ENCODE data around the gene HLF.

Gene HLF

DNA sequence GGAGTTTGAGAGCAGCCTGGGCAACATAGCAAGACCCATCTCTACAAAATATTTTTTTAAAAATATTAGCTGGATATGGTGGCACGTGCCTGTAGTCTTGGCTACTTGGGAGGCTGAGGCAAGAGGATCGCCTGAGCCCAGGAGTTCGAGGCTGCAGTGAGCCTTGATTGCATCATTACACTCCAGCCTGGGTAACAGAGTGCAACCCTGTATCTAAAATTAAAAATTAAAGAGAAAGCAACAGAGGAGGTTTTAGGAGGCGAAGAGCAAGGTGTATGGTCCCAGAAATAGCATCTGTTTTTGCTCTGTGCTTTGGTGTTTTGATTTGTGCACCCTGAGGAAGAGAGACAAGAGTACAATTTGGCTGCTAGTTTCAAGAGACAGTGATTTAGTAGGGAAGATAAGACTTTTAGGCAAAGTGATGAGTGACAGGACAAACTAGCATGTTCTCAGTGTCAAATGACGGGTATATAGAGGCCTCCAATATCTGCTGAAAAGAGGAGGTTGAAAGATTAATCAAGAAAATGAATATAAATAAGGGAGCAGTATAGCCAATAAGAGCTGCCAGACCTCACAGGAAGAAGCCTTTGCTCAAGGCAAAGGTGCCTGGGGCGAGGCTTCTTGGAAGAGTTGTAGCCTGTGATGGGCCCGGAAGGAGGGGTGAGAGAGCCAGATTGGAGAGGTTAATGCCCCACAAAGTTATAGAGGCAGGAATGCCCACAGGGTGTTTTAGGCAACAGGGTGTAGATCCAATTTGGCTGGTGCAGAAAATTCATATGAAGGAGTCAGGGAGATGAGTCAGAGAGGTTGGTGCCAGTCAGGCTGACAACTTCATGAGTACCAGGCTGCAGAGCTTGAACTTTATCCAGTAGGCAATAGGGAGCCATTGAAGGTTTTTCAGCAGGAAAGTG lies 11.4 kb downstream of the HLF start:
- DNase-seq = no peak

DNA sequence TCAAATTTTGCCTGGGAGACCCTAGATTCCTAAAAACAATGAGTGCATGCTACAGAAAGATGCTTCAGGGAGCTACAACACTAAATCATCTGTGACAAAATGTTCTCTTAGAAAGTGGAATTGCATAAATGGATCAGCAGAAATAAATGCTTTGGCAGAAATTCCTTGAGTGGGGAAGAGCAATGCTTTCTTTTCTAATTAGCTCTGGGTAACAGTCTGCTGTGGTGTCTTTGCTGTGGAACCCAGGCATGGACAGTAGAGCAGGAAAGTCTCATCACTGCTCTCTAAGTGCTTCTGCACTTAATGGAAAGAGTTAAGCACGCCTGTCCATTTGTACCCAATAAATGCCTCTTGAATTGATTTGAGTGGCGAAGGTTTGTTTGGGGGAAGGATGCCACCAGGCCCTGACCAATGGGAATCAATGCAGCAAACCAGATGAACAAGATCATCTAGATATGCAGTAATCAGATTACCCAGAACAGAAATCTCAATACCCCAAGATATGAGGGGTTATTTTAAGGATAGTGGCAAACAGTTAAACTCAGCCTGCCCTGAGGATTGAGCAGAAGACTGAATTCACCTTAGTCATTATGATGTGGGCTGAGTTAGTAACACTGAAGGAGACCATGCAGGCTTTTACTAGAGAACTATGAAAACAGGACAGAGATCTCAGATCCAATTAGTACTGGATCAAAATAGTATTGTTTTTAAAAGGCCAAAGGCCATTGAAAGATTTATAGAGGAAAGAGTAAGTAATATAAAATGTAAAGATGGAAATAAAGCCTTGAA lies 13.6 kb downstream of the HLF start:
- DNase-seq = no peak

DNA sequence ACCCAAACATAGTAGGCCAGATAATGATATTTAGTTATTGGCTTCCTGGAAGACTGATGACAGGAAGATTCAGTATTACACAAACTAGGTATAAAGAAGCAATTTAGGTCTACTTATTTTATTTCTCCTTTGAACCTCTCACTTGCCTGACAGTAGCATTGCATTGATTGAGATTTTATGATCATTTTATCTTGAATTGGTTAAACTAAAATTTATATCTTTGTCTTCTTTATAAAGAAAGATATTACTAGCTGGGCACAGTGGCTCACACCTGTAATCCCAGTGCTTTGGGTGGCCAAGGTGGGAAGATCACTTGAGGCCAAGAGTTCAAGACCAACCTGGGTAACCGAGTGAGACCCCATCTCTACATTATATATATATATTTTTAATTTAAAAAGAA lies 14.4 kb downstream of the HLF start:
- DNase-seq = no peak

DNA sequence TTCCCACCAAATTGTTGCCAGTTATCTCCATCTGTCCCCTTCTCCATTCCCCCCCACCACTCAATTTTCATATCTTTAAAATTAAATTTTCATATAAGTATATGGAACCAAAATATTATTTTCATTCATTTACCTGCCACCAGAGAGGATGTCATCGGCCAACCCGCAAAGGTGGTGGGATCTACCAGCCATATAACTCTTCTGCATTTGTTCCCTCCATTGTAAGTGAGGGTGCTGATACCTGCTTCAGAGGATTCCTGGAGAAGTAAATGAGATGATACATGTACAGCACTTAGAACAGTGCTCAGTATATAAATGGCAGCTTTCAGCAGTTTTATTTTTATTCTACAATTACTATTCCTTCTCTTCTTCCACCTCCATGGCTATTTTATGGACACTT lies 15.0 kb downstream of the HLF start:
- no peak for DNase-seq

DNA sequence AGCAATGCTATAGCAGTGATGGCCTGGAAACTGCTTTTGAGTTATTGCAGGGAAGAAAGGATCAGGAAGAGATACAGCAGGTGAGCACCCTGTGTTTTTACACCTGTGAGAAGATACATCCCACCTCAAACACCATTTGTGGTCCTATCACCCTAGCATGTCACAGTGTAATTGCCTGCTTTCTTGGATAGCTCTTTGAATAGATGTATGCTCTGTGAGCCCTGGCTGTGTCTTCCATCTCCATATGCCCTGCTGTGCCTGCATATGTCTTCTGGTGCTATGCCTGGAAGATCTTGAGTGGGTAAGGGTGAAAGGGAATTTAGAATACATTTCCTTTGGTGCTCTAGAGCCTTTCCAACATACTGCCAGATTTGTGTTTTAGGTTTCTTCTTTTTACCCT lies 15.5 kb downstream of the HLF start:
- DNase-seq = no peak

DNA sequence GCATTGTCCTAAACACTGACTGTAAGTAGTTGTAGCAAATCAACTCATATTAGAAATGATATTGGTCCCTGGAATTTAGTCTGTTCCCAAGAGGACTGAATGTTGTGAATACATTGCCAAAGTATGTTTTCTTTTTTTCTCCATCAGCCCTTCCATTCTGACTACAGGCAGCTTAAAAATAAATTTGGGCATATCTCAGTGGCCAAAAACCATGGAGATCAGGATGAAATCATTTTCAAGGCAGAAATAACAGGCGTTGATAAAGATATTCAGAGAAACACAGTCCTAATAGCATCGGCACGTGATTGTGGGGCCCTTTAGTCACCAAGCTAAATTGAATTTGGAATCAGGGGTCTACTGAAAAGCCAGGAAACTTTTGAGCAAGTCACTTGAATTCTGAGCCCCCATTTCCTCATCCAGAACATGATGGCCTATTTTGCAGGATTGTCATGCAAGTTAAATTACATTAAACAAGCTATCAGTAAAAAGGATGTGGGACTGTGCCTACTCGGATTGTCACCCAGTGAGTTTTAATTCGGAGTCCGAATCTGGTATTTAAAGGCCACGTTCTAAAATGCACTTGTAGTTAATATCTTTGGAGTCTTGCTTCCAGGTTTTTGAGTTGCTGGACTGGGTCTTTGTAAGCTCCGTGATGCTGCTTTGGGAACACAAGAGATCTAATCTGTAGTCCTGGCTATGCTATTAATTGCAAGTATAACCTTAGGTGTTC lies 17.1 kb downstream of the HLF start:
- no peak for DNase-seq

DNA sequence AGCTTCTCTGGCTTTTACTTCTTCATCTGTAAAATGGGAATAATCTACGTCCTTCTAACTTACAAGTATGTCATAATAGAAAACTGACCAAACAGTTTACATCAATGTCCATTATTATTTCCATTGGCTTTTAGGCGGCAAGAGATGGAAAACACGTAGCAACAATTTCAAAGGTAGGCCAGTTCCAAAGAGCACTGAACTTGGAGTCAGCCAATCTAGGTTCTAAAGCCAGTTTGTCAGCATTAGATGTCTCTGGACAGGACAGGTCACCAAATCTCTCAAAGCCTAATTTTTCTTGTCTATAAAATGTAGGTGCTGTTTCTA lies 17.6 kb downstream of the HLF start:
- DNase-seq = no peak

DNA sequence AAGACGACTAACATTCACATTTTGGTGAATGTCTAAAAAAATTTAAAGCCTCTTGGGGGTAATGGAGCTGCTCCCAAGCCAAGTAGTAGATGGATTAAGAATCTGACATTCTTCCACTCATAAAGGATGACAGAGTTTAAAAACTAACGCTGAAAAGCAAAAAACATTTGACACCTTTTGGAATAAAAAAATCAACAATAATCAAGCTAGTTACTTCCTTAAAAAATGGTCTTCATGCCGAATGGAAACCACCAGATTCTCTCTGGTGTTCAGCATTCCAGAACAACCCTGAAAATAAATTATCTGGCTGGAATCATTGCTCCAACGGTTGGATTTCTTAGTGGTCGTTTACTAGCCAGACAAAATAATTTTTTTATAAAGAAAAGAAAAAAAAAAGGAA lies 18.0 kb downstream of the HLF start:
- no peak for DNase-seq

DNA sequence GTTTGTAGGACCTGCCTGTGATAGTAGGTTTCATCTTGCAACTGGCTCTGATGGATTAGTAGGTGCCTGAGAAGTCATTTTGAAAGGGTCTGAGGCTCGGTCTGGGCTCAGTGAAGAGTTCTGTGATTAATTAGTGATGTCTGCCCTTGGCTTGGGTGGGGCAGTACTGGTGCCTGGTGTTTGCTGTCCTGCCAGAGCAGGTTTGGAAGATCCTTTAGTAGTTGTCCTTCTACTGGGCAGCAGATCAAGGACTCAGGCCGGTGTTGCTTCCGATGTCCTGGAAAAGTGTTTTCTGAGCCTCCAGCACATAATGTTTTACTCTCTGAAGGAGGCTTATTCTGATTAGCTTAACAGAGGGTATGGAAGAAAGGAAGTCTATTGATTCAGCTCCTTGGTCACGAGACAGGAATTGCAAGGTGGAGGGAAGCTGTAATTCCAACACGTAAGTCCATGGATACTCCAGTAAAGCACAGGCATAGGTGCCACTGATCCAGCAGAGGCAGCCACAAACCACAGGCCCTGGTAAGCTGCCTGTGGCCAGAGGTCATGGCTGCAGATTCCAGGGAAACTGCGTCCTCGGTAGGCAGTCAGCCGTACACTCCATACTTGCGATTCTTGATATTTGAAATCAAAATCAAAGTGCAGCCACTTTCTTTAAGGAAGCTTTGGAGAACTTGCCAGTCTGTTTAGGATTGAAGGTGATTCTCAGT lies 18.7 kb downstream of the HLF start:
- DNase-seq = peak; percentile 50

DNA sequence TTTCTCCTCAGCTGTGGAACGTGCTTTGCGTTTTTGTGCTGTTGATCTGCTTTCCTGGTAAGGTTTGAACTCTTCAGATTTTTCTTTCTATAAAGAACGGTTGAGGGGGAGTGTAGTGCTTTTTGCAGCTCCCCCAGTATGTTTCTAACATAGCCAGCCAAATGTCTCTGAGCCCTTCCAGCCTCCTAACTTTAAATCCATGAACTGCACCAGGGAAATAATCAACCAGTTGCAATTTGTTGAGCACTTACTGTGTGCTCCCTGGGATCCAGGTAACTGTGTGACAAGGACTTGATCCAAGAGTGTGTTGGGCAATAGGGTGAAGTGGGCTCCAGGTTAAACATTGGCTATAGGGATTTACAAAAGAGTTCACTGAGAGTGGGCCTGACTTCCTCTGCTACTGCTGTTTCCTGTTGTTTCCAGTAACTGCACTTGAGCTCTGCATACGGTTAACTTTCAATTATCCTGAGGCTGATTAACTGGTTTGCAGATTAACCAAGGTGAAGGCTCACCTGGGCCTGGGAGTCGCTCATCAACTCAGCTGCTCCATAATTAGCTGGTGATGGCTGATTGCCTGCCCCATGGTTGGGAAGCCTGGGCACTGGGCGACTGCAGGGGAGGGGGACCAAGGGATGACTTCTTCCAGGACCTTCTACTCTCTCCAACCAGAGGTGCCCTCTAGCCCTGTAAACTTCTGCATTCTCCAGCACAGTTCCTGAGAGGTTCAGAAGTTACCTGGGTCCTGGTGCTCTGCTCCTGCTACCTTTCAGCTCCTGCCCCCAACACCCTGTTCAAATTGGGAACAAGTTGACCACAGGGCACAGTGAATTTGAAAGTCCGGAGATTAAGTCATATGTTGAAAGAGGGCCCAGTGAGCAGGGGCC lies 19.5 kb downstream of the HLF start:
- no peak for DNase-seq

DNA sequence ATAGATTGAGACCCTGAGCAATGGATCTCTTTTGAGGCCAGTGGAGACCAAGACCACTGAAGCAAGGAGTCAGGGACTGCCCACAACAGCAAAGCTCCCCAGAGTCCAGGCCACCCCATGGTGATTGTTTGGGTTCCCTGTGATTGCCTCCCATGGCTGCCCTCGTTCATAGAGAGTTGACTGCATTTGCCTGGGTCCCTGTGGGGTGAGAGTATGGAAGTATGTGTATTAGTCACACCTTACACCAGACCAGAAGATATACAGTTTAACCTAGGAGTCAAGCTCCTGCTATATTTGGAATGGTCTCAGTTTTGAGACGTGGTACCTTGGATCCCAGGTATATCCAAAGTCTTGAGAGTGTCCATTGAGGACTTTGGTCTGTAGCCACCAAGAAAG lies 20.2 kb downstream of the HLF start:
- no peak for DNase-seq

DNA sequence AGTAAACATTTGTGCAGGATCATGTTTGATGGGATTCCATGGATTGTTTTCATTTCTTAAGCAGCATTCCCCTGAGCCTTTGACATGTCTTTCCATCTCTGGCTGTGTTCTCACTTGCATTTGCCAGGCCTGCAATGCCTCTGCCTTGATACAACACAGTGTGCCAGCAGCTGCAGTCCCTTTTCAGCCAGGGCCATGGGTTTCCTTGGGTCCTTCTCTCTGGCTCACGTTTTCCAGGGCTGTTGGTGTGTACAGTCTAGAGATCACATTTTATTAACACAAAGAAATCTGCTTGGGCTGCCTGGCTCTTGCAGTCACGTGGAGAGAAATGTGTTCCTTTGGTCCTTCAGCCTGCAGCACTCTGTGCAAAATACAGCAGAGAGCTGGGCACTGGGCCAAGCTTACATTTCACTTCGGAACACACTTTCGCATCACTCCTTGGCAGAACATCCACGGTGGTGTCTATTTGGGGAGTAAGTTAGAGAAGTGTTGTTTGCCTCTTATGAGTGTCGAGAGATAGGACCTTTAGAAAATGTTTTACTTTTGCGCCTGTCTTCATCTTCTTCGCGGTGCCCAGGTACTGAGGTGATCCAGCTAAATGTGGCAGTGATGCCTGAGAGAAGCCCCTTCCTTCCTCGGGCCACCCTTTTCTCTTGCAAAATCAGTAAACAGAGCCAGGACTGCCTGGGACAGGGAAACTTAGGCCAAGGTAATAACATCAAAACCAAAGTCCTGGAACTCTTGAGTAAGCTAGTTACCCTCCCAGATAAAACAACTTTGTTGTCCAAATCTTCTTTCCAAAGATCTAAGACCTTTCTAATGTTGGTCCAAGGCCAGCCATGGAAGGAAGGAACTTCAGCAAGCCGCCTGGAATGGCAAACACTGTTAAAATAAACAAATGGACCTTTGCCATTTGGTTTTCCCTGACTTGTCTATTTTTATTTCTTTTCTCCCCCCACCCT lies 20.9 kb downstream of the HLF start:
- peak; percentile 92 for DNase-seq

DNA sequence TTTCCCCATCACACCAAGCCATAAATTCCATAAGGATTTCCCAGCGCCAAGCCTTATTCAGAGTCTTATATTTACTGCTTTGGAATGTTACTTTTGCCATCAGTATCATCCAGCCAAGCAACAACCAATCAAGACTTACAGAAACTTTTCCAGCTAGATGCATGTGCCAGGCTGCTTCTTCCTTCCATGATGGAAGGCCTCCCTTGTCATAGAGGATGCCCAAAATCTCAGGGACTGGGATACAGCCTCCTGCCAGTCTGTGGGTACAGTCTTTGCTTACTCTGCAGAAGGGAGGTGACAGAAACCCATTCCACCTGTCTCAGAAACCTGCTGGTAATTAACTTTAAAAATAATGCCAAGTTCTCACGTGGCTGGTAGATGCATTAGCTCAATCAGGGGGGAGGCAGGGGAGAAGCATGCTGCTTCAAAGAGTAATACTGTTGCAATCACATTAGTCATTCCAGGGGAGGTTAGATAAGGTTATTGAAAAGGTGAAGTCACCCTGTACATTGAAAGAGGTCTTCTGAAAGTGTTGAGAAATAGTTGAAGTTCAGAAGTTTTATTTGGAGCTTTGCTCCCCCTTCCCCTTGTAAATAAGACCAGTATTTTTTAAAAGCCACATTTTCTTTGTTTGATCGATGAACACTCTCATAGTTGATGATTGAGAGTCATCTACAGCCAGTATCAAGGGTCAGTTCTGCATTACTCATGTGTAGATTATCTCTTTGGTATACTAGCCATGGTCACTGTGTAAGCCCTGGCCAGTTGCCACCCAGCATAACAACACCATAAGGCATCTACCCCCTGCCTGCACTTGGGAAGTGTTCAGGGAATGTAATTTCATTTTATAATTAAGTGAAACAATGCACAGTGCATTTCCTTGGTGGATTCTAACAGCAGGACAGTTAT lies 22.2 kb downstream of the HLF start:
- no peak for DNase-seq

DNA sequence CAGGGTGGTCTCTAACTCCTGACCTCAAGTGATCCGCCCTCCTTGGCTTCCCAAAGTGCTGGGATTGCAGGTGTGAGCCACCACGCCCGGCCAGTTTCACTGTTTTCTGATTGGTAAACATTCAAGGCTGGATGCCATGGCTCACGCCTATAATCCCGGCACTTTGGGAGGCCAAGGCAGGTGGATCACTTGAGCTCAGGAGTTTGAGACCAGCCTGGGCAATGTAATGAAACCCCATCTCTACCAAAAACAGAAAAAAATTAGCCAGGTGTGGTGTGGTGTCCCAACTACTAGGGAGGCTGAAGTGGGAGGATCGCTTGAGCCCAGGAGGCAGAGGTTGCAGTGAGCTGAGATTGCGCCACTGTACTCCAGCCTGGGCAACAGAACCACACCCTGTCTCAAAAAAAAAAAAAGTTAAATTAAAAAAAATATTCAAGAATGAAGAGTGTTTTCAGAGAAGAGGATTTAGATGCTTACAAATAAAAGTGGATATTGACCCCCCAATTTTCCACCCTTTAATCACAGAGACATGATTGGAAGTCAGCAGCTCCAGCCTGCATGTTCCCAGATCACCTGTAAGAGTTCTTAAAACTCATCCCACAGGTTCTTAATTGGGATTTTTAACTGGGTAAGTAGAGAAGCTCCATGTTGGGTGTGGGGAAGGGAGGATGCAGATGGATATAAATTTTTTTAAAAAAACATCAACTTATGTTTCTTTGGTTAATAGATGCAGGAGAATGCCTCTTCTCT lies 23.8 kb downstream of the HLF start:
- no peak for DNase-seq

DNA sequence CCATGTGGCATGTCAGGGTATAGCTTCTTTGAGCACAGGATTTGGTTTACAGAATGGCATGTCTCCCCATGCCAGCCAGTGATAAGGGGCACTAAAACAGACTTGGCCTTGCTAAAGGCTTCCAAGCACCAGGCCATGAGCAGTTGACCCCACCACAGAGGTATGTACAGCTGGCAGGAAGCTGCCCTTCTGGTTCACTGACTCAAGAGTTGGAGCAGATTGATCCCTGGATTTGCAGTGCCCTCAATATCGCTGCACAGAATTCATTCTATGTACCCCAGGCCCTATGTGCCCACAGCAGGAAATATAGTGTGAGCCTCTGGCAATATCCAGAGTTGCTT lies 24.3 kb downstream of the HLF start:
- DNase-seq = no peak

DNA sequence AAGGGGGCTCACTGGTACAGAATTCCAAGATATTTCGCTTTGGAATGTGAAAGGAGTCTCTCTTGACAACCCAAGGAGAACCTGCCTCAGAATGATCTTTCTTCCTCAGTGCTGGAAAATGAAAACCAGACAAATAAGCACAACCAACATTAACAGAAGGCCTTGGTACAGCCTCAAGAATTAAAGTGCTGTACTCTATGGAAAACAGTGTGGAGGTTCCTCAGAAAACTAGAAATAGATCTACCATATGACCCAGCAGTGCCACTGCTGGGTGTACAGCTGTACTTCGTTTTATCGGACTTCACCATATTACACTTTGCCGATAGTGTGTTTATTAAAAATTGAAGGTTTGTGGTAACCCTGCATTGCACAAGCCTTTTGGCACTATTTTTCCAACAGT lies 25.2 kb downstream of the HLF start:
- no peak for DNase-seq

DNA sequence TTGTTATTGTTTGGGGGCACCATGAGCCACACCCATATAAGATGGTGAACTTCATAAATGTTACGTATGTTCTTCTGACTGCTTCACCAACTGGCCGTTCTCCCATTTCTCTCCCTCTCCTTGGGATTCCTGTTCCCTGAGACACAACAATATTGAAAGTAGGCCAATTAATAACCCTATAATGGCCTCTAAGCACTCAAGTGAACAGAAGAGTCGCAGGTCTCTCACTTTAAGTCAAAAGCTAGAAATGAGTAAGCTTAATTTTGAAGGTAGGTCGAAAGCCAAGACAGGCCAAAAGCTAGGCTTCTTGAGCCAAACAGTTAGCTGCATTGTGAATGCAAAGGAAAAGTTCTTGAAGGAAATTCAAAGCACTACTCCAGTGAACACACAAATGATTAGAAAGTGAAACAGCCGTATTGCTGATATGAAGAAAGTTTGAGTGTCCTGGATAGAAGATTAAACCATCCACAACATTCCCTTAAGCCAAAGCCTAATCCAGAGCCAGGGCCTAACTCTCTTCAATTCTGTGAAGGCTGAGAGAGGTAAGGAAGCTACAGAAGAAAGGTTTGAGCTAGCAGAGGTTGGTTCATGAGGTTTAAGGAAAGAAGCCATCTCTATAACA lies 25.8 kb downstream of the HLF start:
- DNase-seq = no peak

DNA sequence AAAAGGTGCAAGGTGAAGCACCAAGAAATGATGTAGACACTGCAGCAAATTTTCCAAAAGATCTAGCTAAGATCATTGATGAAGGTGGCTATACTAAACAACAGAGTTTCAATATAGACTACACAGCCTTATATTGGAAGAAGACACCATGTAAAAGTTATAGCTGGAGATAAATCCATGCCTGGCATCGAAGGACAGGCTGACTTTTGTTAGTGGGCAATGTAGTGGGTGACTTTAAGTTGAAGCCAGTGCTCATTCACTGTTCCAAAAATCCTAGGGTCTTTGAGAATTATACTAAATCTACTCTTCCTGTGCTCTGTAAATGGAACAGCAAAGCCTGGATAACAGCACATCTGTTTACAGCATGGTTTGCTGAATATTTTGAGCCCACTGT lies 26.4 kb downstream of the HLF start:
- DNase-seq = no peak

DNA sequence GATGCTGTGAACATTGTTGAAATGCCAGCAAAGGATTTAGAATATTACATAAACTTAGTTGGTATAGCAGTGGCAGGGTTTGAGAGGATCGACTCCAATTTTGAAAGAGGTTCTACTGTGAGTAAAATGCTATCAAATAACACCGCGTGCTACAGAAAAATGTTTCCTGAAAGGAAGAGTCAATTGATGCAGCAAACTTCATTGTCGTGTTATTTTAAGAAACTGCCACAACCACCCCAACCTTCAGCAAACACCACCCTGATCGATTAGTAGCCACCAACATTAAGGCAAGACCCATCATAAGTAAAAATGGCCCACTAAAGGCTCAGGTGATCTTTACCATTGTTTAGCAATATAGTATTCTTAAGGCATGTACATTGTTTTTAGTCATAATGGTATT lies 27.3 kb downstream of the HLF start:
- DNase-seq = no peak

Measured in right hindlimb (tissue), 1 donor.